ELF-1 (cell line): ENCODE results near the gene NDUFA13.
"Not testable (repeated sequence)": the region's sequence is repeated elsewhere in the genome, so short reads cannot be mapped to it uniquely, and the experiment has no call there.

ENCODE experiments used
- DNase-seq: peaks from one replicate; pipeline ENCODE4 v3.0.0-alpha.2; 2016; ENCODE audit warnings: low read depth, low spot score

Gene NDUFA13

DNA sequence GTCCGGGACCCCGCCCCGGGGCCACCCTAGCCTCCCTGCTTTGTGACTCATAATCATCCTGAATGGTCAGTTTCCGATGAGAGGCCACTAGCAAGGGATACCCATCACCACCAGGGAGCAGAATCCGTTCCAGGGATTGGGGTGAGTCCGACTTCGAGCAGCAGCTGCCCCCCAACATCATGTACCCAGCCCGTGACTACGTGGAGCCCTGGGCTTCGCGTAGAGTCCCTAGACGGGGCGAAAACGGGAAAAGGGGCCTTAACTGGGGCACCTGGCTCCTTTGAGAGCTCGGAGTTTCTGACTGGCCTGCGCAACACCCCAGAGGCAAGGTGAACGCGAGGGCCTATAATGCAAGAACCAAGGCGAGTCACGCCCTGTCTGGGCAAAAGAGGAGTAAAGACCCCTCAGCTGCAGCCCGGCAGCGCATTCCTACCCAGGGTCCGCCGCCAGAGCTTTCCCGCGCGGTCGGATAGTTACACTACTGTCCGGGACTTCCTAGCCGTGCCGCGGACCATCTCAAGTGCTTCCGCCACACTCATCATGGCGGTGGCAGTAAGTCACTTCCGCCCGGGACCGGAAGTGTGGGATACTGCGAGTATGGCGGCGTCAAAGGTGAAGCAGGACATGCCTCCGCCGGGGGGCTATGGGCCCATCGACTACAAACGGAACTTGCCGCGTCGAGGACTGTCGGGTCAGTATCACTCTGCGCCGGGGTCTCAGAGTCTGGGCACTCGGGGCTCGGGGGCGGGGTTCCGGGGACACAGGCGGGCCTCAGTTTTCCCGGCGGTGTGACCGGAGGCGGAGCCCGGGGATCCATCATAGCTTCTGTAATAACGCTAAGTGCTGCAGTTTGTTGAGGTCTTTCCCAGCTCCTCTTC is at the start of gene NDUFA13:
Gene NDUFA13 (plus strand): TSS at position 584 of the 878 bp plus-strand sequence. CDS start 14 bp downstream, at position 598.
- peak; percentile 97 for DNase-seq

DNA sequence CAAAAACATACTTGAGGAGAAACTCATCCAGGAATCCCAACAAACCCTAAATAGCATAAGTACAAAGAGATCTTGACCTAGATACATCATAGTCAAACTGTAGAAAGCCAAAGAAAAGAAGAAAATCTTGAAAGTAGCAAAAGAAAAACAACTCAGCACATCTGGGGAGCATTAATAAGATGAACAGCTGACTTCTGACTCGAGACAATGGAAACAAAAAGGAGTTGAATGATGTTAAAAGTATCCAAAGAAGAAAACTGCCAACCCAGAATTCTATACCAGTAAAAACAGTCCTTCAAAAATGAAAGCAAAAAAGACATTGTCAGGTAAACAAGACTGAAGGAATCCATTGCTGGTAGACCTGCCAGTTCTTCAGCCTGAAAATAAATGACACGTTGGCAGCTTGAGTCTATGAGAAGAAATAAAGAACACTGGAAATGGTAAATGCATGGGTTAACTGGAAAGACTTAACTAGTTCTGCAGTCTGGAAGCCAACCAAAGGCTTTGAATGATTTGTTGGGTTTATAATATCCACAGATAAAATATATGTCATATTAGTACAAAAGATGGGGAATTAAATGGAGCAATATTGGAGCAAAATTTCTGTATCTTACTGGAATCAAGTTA is 47.5 kb upstream of the NDUFA13 start:
- no peak for DNase-seq

DNA sequence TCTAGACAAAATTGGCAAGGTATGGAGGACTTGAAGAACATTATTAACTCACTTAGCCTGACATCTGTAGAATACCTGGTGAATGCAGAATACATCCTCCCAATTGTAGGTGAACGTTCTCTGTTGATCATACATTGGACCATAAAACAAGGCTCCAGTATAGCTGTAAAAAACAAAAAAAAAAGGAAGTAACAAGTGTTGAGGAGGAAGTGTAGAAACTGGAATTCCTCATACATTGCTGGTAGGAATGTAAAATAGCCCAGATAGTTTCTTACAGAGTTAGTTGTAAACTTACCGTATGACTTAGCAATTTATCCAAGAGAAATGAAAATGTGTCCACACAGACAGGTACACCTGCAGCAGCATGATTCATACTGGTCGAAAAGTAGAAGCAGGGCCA is 45.4 kb upstream of the NDUFA13 start:
- no peak for DNase-seq

DNA sequence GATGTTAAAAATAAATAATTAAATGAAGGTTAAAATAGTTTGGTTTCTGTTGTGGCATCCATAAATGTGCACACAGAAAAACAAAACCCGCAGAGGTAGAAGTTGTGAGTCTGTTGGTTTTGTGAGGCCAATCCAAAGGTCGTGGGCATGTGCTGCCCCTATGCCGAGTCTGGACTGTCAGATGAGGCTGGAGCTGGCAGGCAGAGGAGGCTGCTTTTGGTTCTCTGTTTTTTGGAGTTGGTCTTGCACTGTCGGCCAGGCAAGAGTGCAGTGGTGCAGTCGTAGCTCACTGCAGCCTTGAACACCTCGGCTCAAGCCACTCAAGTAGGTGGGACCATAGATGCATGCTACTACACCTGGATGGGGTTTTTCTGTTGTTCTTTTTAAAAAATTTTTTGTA is 44.3 kb upstream of the NDUFA13 start:
- no peak for DNase-seq

GRCh38 chr19:19472106-19472505 is 43.9 kb upstream of the NDUFA13 start:
- not testable (repeated sequence) for DNase-seq

GRCh38 chr19:19475015-19475765 is 40.8 kb upstream of the NDUFA13 start:
- peak; percentile 90 for DNase-seq

GRCh38 chr19:19475849-19476828 is 39.9 kb upstream of the NDUFA13 start:
- peak; percentile 69 for DNase-seq

GRCh38 chr19:19477705-19478383 is 38.2 kb upstream of the NDUFA13 start:
- DNase-seq = no peak

DNA sequence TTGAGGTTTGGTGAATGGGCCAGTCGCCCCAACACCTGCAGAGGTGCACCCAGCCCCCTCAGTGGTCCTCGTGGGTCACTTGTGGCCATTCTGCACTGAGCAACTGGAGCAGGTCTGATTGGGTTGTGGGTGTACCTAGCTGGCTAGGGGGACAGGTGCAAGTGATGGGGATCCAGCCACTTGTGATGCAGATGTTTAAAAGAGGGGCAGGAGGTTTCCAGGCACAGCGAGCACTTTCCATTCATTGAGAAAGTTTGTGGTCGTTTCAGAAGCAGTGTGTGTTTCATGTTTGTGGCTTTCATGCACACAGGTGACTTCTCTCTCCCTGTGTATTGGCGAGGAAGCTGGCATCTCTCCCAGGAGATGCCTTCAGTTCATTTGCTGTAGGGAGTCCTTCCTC is 35.3 kb upstream of the NDUFA13 start:
- DNase-seq = no peak

DNA sequence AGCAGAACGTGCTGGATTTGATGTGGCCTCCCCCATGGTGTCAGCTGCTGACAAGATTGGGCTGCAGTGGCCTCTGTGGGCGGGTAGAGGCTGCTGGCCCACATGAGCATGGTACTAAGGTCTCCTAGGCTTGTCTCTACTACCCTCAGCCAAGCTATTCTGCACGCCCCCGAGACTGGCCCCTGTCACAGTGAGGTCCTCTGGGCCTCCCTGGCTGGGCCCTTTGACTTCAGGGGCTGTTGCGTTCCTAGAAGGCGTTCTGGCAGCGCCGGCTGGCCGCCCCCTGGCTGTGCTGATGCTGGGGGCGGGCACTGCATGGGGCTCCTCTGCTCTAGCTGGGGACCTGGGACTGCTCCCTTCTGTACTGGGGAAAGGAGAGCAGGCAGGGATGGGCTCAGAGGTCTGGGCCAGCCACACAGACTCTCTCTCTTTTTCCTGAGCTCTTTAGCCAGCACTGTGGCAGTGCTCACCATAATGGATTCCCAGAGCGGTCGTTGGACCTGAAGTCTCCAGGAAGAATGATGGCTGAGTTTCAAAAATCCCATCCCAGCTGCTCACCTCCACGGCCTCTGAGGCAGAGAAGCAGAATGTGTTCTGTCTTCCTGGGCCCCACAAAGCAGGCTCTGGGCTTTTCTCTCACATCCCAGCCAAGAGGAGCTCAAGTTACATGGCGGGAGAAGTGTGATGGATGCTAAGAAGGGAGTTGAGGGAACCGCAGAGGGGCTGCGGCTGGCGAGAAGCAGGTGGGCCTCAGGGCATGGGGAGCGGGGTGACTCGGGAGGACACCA is 33.0 kb upstream of the NDUFA13 start:
- DNase-seq = no peak

GRCh38 chr19:19485161-19485997 is 30.6 kb upstream of the NDUFA13 start:
- DNase-seq = peak; percentile 63

DNA sequence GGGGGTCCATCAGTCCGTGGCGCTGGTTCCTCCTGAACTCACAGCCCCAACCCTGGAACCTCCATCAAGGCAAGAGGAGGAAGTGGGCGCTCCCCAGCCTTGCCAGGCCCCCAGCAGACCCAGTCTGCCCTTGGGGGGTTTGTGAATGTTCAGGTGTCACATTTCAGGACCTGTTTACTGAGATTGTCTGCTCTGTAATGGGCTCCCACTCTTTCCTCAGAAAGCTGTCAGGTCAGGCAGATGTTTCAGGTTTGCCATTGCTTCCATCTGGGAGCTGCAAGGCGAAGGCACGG is 30.1 kb upstream of the NDUFA13 start:
- peak; percentile 53 for DNase-seq

GRCh38 chr19:19486343-19487076 is 29.5 kb upstream of the NDUFA13 start:
- DNase-seq = no peak

- no peak for DNase-seq
Observed at GRCh38 chr19:19487077-19487949, 28.7 kb upstream of the NDUFA13 start.

- peak; percentile 47 for DNase-seq
Observed at GRCh38 chr19:19487950-19488874, 27.8 kb upstream of the NDUFA13 start.
